Immature natural killer cell (primary cell): ENCODE data around the gene APCDD1L. TPM values are rescaled to one million over a fixed set of nuclear protein-coding genes. Genes with fewer than 3 reads are reported as not detected.
"Not testable (repeated sequence)": the region's sequence is repeated elsewhere in the genome, so short reads cannot be mapped to it uniquely, and the experiment has no call there.

Experiments used
- DNase-seq, 3 donors: peaks; one replicate each; pipeline ENCODE4 v3.0.0; 2022; ENCODE audit warnings: mixed read lengths in 1 of 3
- H3K27ac Mint-ChIP-seq, 6 donors: one replicate each; pipeline ENCODE4 v1.8.0; 2020; ENCODE audit warnings: mixed read lengths in 6 of 6, mild to moderate bottlenecking in 5 of 6, inconsistent platforms in 4 of 6, moderate library complexity in 3 of 6
- H3K27me3 Mint-ChIP-seq, 3 donors: one replicate each; pipeline ENCODE4 v1.8.0; 2020 to 2021; ENCODE audit warnings: low read depth in 3 of 3, mild to moderate bottlenecking in 3 of 3, mixed read lengths in 3 of 3, moderate library complexity in 3 of 3, inconsistent platforms in 1 of 3
- H3K36me3 Mint-ChIP-seq, 3 donors: one replicate each; pipeline ENCODE4 v1.8.0; 2020; ENCODE audit warnings: mixed read lengths in 3 of 3, inconsistent platforms in 2 of 3, mild to moderate bottlenecking in 2 of 3
- H3K4me1 Mint-ChIP-seq, 2 donors: one replicate each; pipeline ENCODE4 v1.8.0; 2020; ENCODE audit warnings: inconsistent platforms in 2 of 2, mild to moderate bottlenecking in 2 of 2, mixed read lengths in 2 of 2, moderate library complexity in 1 of 2
- H3K4me3 Mint-ChIP-seq, 5 donors: one replicate each; pipeline ENCODE4 v1.8.0; 2020; ENCODE audit warnings: mild to moderate bottlenecking in 5 of 5, mixed read lengths in 5 of 5, inconsistent platforms in 3 of 5, moderate library complexity in 3 of 5
- H3K9me3 Mint-ChIP-seq, 6 donors: one replicate each; pipeline ENCODE4 v1.8.0; 2020; ENCODE audit warnings: mild to moderate bottlenecking in 6 of 6, mixed read lengths in 6 of 6, inconsistent platforms in 4 of 6, moderate library complexity in 3 of 6
- polyA plus RNA-seq, 3 donors: library from polyadenylated mRNA; unstranded; fragments of 300-500 nt; fragmentation: Illumina TruSeq; gene quantifications; one replicate each; pipeline ENCODE4 v1.2.3, GENCODE V29; 2021

Gene APCDD1L
- polyA plus RNA-seq, 3 donors from 2014 or later = not detected

- Mint-ChIP-seq H3K4me3 (no peak overlapping the region), H3K27ac (peak overlapping the region in 2 of 6 donors; percentile 13 to 50), H3K27me3 (peaks cover 0 to 1% (median 0%) of the 10 kb centered on the region in 3 donors), H3K9me3 (no peaks in the 10 kb centered on the region), H3K4me1 (peaks cover 43 to 74% of the 10 kb centered on the region in 2 donors), H3K36me3 (peaks cover 0 to 4% (median 3%) of the 10 kb centered on the region in 3 donors)
- no peak for DNase-seq
Measured at GRCh38 chr20:58436868-58437645, 78.1 kb downstream of the APCDD1L start.

- Mint-ChIP-seq H3K27ac (peak overlapping the region in 4 of 6 donors; percentile 20 to 63 (median 24)), H3K4me1 (peaks cover 47 to 79% of the 10 kb centered on the region in 2 donors), H3K9me3 (no peaks in the 10 kb centered on the region), H3K36me3 (peaks cover 0 to 4% (median 0%) of the 10 kb centered on the region in 3 donors), H3K27me3 (peaks cover 0 to 1% (median 0%) of the 10 kb centered on the region in 3 donors), H3K4me3 (no peak overlapping the region)
- no peak for DNase-seq
Measured at GRCh38 chr20:58435237-58435636, 80.0 kb downstream of the APCDD1L start.

- peaks cover 0 to 1% (median 0%) of the 10 kb centered on the region in 3 donors for H3K27me3 Mint-ChIP-seq
- H3K36me3 Mint-ChIP-seq = peaks cover 0 to 4% (median 0%) of the 10 kb centered on the region in 3 donors
- peak overlapping the region in 1 of 6 donors; percentile 23 for H3K27ac Mint-ChIP-seq
- no peak overlapping the region for H3K4me3 Mint-ChIP-seq
- H3K4me1 Mint-ChIP-seq = peaks cover 48 to 70% of the 10 kb centered on the region in 2 donors
- DNase-seq = no peak
- no peaks in the 10 kb centered on the region for H3K9me3 Mint-ChIP-seq
Measured at GRCh38 chr20:58434326-58434725, 80.9 kb downstream of the APCDD1L start.

GRCh38 chr20:58433759-58434158 is 81.4 kb downstream of the APCDD1L start:
- no peak overlapping the region for H3K4me3 Mint-ChIP-seq
- peak overlapping the region in 2 of 6 donors; percentile 36 to 39 for H3K27ac Mint-ChIP-seq
- H3K27me3 Mint-ChIP-seq = peaks cover 0 to 1% (median 0%) of the 10 kb centered on the region in 3 donors
- no peaks in the 10 kb centered on the region for H3K9me3 Mint-ChIP-seq
- H3K4me1 Mint-ChIP-seq = peaks cover 48 to 64% of the 10 kb centered on the region in 2 donors
- H3K36me3 Mint-ChIP-seq = peaks cover 0 to 4% (median 1%) of the 10 kb centered on the region in 3 donors
- no peak for DNase-seq

GRCh38 chr20:58433029-58433647 is 82.1 kb downstream of the APCDD1L start:
- Mint-ChIP-seq H3K36me3 (peaks cover 0 to 4% (median 3%) of the 10 kb centered on the region in 3 donors), H3K27me3 (peaks cover 0 to 1% (median 0%) of the 10 kb centered on the region in 3 donors), H3K4me1 (peaks cover 45 to 59% of the 10 kb centered on the region in 2 donors), H3K4me3 (no peak overlapping the region), H3K27ac (peak overlapping the region in 5 of 6 donors; percentile 5 to 71 (median 62)), H3K9me3 (no peaks in the 10 kb centered on the region)
- no peak for DNase-seq

- Mint-ChIP-seq H3K27ac (peak overlapping the region in 3 of 6 donors; percentile 50 to 63 (median 62)), H3K4me1 (peaks cover 39 to 53% of the 10 kb centered on the region in 2 donors), H3K4me3 (no peak overlapping the region), H3K9me3 (no peaks in the 10 kb centered on the region), H3K36me3 (peaks cover 0 to 3% (median 1%) of the 10 kb centered on the region in 3 donors), H3K27me3 (peaks cover 0 to 1% (median 0%) of the 10 kb centered on the region in 3 donors)
- no peak for DNase-seq
Measured at GRCh38 chr20:58432186-58432954, 82.8 kb downstream of the APCDD1L start.

- H3K36me3 Mint-ChIP-seq = peaks cover 0 to 3% (median 0%) of the 10 kb centered on the region in 3 donors
- H3K27ac Mint-ChIP-seq = peak overlapping the region in 1 of 6 donors; percentile 37
- DNase-seq = no peak
- no peaks in the 10 kb centered on the region for H3K9me3 Mint-ChIP-seq
- no peak overlapping the region for H3K4me3 Mint-ChIP-seq
- H3K4me1 Mint-ChIP-seq = peaks cover 35 to 50% of the 10 kb centered on the region in 2 donors
- H3K27me3 Mint-ChIP-seq = peaks cover 0 to 1% (median 0%) of the 10 kb centered on the region in 3 donors
Measured at GRCh38 chr20:58431134-58431533, 84.1 kb downstream of the APCDD1L start.

- Mint-ChIP-seq H3K4me1 (peaks cover 32 to 40% of the 10 kb centered on the region in 2 donors), H3K27me3 (peaks cover 0 to 2% (median 1%) of the 10 kb centered on the region in 3 donors), H3K4me3 (no peak overlapping the region), H3K9me3 (no peaks in the 10 kb centered on the region), H3K27ac (no peak overlapping the region), H3K36me3 (peaks cover 0 to 8% (median 4%) of the 10 kb centered on the region in 3 donors)
- DNase-seq = no peak
Measured at GRCh38 chr20:58429303-58429702, 85.9 kb downstream of the APCDD1L start.

- no peak for DNase-seq
- Mint-ChIP-seq H3K4me1 (peaks cover 26 to 30% of the 10 kb centered on the region in 2 donors), H3K36me3 (peaks cover 0 to 8% (median 4%) of the 10 kb centered on the region in 3 donors), H3K27me3 (peaks cover 0 to 2% (median 1%) of the 10 kb centered on the region in 3 donors), H3K4me3 (no peak overlapping the region), H3K9me3 (no peaks in the 10 kb centered on the region), H3K27ac (no peak overlapping the region)
Measured at GRCh38 chr20:58428364-58428763, 86.8 kb downstream of the APCDD1L start.

GRCh38 chr20:58427571-58427970 is 87.6 kb downstream of the APCDD1L start:
- not testable (repeated sequence) for H3K36me3 Mint-ChIP-seq, H3K4me3 Mint-ChIP-seq, H3K27me3 Mint-ChIP-seq, DNase-seq, H3K27ac Mint-ChIP-seq, H3K9me3 Mint-ChIP-seq
- H3K4me1 Mint-ChIP-seq = peaks cover 18 to 23% of the 10 kb centered on the region in 2 donors

- Mint-ChIP-seq H3K9me3 (no peaks in the 10 kb centered on the region), H3K27ac (peak overlapping the region in 1 of 6 donors; percentile 58), H3K27me3 (peaks cover 0 to 2% (median 0%) of the 10 kb centered on the region in 3 donors), H3K36me3 (peaks cover 3 to 16% (median 4%) of the 10 kb centered on the region in 3 donors), H3K4me3 (no peak overlapping the region), H3K4me1 (peaks cover 8 to 9% of the 10 kb centered on the region in 2 donors)
- DNase-seq = no peak
Measured at GRCh38 chr20:58424218-58424969, 90.8 kb downstream of the APCDD1L start.

GRCh38 chr20:58421497-58421850 is 93.7 kb downstream of the APCDD1L start:
- H3K36me3 Mint-ChIP-seq = peaks cover 4 to 17% (median 6%) of the 10 kb centered on the region in 3 donors
- peak overlapping the region in 1 of 6 donors; percentile 1 for H3K27ac Mint-ChIP-seq
- H3K4me3 Mint-ChIP-seq = no peak overlapping the region
- no peaks in the 10 kb centered on the region for H3K9me3 Mint-ChIP-seq
- DNase-seq = no peak
- H3K27me3 Mint-ChIP-seq = peaks cover 0 to 2% (median 0%) of the 10 kb centered on the region in 3 donors
- H3K4me1 Mint-ChIP-seq = peaks cover 14 to 36% of the 10 kb centered on the region in 2 donors
